HG03378 (cell line): ENCODE measurements around the gene OR1M1.
"Not testable (repeated sequence)": the region's sequence is repeated elsewhere in the genome, so short reads cannot be mapped to it uniquely, and the experiment has no call there.

Experiments
- ATAC-seq: cut with Tn5 transposase; IDR thresholded peaks from one replicate; pipeline ENCODE4 v1.9.1; 2021; ENCODE audit warnings: mild to moderate bottlenecking, moderate library complexity; ENCODE audit not compliant: unreplicated experiment

OR1M1 gene

GRCh38 chr19:9086761-9087160 is at the start of gene OR1M1:
Gene OR1M1, plus strand, starts transcription at chr19:9087061. Its CDS starts 6,184 bp downstream, at chr19:9093245.
- no peak for ATAC-seq

- ATAC-seq = no peak
Measured at GRCh38 chr19:9037400-9038062, 49.3 kb upstream of the OR1M1 start.

GRCh38 chr19:9039728-9040127 is 47.1 kb upstream of the OR1M1 start:
- no peak for ATAC-seq

- no peak for ATAC-seq
Measured at GRCh38 chr19:9040131-9040530, 46.7 kb upstream of the OR1M1 start.

- ATAC-seq = no peak
Measured at GRCh38 chr19:9041023-9041422, 45.8 kb upstream of the OR1M1 start.

GRCh38 chr19:9043524-9043923 is 43.3 kb upstream of the OR1M1 start:
- no peak for ATAC-seq

GRCh38 chr19:9044449-9044848 is 42.4 kb upstream of the OR1M1 start:
- ATAC-seq = no peak

GRCh38 chr19:9046694-9047093 is 40.2 kb upstream of the OR1M1 start:
- no peak for ATAC-seq

GRCh38 chr19:9052894-9053293 is 34.0 kb upstream of the OR1M1 start:
- no peak for ATAC-seq

GRCh38 chr19:9053674-9054073 is 33.2 kb upstream of the OR1M1 start:
- ATAC-seq = not testable (repeated sequence)

- ATAC-seq = no peak
Measured at GRCh38 chr19:9054207-9054606, 32.7 kb upstream of the OR1M1 start.

GRCh38 chr19:9054765-9055164 is 32.1 kb upstream of the OR1M1 start:
- no peak for ATAC-seq

- not testable (repeated sequence) for ATAC-seq
Measured at GRCh38 chr19:9056131-9056530, 30.7 kb upstream of the OR1M1 start.

- no peak for ATAC-seq
Measured at GRCh38 chr19:9057505-9058258, 29.2 kb upstream of the OR1M1 start.

GRCh38 chr19:9058905-9059667 is 27.8 kb upstream of the OR1M1 start:
- no peak for ATAC-seq

- ATAC-seq = no peak
Measured at GRCh38 chr19:9060564-9061340, 26.1 kb upstream of the OR1M1 start.

GRCh38 chr19:9061879-9062278 is 25.0 kb upstream of the OR1M1 start:
- ATAC-seq = no peak

GRCh38 chr19:9065457-9066014 is 21.3 kb upstream of the OR1M1 start:
- ATAC-seq = no peak

- ATAC-seq = no peak
Measured at GRCh38 chr19:9070066-9070465, 16.8 kb upstream of the OR1M1 start.

GRCh38 chr19:9071720-9072119 is 15.1 kb upstream of the OR1M1 start:
- ATAC-seq = not testable (repeated sequence)

- no peak for ATAC-seq
Measured at GRCh38 chr19:9073806-9074205, 13.1 kb upstream of the OR1M1 start.
